GM21723 (cell line): ENCODE measurements around the gene KIAA1210.
"Not testable (repeated sequence)": the region's sequence is repeated elsewhere in the genome, so short reads cannot be mapped to it uniquely, and the experiment has no call there.

Experiments
- ATAC-seq: cut with Tn5 transposase; IDR thresholded peaks from one replicate; pipeline ENCODE4 v1.9.1; 2021; ENCODE audit warnings: mild to moderate bottlenecking, moderate library complexity; ENCODE audit not compliant: unreplicated experiment

Gene KIAA1210

DNA sequence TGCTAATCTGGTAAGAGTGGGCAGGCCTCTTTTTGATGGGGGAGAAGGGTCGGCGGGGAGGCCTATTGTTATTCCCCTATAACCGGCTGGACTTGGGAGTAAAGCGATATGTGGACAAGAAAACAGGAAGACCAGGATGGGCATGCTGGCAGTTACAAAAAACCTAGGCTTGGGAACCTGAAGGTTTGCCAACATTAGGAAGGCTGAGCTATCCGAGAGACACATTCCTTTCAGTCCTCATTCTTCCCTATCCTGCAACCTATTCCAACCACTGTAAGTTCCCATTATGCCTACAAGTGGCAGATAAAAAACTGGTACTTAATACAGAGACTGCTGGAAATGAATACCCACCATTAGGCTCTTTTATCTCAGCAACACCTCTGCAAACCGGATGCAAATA, 87.2 kb downstream of the KIAA1210 start:
- no peak for ATAC-seq

DNA sequence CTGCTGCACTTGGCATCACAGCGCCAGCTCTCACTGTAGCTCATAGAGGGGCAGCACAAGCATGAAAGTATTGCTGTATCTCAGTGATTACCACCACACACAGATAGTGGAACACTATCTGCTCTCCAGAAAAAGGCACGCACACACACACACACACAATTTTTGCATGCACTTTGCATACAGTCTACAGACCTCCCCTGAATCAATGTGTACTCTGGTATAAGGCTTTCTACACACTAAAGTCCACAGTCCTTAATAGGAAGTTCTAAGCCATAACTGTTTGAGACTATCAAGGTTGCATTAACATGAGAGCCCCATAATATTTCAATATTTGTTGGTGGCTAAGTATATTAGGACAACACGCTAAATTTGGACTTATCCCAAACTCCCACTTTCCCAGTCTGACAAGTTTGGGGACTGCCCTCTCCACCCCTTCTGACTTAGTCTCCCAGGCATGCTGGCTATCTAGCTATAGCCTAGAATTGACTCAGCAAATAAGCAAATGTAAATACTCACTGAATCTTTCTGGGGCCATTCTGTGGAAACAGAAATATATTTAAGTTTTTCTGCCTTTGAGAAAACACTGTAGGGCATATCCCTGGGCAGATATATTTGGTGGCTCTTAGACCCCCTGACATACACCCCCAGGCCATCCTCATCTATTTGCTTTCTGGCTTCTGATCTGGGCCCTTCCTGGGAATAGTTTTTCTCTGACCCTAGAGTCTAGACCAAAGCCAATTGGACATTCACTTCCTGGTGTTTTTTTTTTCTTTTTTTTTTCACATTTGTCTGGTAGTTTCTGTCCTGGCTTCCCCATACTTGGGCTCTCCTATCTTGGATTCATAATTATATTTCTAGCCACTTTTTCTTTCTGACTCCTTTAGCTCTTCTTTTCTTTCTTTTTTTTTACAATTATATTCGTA, 91.2 kb downstream of the KIAA1210 start:
- no peak for ATAC-seq

DNA sequence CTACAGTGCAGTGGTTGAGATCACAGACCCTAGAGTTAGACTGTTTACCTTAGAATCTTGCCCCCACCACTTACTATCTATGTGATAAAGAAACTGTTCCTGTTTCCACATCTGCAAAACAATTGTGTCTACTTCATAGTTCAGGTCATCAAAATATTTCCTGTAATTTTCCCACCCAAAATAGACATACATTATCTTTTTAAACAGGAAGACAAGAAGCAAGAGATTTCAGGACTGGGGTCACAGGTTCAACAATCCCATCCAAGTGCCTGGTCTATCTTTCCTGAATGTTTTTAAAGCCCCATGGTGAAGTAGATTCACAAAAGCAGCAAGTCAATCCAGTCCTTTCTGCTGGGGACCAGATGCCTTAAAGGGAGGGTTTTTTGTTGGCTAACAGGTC, 96.6 kb downstream of the KIAA1210 start:
- ATAC-seq, result no peak

DNA sequence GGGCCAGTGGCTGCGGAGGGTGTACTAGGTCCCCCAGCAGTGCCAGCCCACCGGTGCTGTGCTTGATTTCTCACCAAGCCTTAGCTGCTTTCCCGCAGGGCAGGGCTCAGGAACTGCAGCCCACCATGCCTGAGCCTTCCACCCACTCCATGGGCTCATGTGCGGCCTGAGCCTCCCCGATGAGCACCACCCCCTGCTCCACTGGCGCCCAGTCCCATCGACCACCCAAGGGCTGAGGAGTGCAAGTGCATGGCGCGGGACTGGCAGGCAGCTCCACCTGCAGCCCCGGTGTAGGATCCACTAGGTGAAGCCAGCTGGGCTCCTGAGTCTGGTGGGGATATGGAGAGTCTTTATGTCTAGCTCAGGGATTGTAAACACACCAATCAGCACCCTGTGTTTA, 98.0 kb downstream of the KIAA1210 start:
- ATAC-seq, result not testable (repeated sequence)

DNA sequence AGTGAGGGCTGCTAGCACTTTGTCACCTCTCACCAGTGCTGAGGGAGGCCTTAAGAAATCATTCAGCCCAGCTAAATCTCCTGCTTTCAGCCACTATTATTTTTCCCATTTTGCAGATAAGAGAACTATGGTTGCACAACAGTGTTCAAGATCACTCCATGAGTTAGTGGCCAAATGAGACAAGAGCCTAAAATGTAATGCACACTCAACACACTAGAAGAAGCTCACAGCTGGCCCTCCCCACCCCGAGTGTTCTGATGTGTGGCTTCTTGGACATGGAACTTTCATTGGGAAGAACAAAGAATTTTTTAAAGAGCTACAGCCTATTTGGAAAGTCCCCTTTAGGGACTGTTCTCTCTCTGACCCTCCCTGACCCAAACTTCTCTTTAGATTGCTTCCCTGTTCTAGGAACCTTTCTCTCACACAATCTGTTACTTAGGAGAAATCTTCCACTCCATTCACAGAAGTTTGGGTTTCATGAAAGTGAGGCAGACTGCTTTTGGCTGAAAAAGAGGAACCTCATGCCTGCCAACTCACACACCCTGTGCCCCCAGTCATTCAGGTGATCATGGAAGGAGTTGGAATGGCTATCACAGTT, 98.8 kb downstream of the KIAA1210 start:
- no peak for ATAC-seq
